ENCODE results near the gene TBC1D13. TPM values are rescaled to one million over a fixed set of nuclear protein-coding genes. Genes with fewer than 3 reads are reported as not detected.

Gene TBC1D13
- total and polyA plus RNA-seq, 10 of the 15 experiments (the other 5 are each of a cell fraction or from before 2014, with no cell fraction given), result 3.0 to 23.1 (median 16.5) TPM

DNA sequence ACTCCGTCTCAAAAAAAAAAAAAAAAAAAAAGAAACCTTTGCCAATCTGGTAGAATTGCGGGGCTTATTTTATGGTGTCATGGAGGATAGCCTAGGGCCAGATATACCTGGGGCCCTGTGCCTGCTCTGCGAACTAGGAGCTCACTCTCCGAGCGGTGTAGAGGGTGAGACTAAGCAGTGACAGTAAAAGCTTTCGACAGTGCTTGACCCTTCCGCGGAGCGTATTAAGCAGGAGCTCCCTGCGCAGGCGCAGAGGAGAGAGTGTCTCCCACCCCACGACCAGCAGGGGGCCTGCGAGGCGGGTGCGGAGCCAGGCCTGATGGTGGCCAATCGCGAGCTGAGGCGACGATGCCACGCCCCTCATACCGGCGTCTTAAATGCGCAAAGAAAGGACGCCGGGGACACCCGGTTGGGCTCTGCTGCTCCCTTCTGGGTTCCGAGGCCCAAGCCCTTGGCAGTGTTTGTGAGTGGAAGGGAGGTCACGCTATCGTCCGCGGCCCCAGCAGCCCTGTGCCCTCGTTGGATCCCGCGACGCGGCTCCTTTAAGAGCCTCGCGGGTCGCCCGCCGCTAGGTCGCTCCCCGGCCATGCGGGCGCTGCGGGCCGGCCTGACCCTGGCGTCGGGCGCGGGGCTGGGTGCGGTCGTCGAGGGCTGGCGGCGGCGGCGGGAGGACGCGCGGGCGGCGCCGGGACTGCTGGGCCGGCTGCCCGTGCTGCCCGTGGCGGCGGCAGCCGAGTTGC, 31.2 kb downstream of the TBC1D13 start, which contains the start of gene ENDOG (continued):
- peak; percentile 56 for TF ChIP-seq MYC (IDR thresholded peaks at IDR 0.05; ENCODE audit: insufficient read depth, insufficient read length, insufficient replicate concordance, low read length, severe bottlenecking)
- peak; percentile 79 for TF ChIP-seq ZNF384 (IDR thresholded peaks at IDR 0.05; ENCODE audit: borderline replicate concordance, low read depth, low read length)
- peak; percentile 39; the same call in 1 of the 2 replicates for TF ChIP-seq RAD21 (IDR thresholded peaks at IDR 0.05; ENCODE audit: insufficient read depth, low read depth, low read length)
- no peak for TF ChIP-seq RBBP5 (conservative IDR thresholded peaks at IDR 0.05)
- TF ChIP-seq, protein P1, sequence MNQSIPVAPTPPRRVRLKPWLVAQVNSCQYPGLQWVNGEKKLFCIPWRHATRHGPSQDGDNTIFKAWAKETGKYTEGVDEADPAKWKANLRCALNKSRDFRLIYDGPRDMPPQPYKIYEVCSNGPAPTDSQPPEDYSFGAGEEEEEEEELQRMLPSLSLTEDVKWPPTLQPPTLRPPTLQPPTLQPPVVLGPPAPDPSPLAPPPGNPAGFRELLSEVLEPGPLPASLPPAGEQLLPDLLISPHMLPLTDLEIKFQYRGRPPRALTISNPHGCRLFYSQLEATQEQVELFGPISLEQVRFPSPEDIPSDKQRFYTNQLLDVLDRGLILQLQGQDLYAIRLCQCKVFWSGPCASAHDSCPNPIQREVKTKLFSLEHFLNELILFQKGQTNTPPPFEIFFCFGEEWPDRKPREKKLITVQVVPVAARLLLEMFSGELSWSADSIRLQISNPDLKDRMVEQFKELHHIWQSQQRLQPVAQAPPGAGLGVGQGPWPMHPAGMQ (IDR thresholded peaks at IDR 0.05; ENCODE audit: borderline replicate concordance), result no peak
- peak; percentile 56 for TF ChIP-seq NR2F1 (conservative IDR thresholded peaks at IDR 0.05)
- TF ChIP-seq, protein P2, sequence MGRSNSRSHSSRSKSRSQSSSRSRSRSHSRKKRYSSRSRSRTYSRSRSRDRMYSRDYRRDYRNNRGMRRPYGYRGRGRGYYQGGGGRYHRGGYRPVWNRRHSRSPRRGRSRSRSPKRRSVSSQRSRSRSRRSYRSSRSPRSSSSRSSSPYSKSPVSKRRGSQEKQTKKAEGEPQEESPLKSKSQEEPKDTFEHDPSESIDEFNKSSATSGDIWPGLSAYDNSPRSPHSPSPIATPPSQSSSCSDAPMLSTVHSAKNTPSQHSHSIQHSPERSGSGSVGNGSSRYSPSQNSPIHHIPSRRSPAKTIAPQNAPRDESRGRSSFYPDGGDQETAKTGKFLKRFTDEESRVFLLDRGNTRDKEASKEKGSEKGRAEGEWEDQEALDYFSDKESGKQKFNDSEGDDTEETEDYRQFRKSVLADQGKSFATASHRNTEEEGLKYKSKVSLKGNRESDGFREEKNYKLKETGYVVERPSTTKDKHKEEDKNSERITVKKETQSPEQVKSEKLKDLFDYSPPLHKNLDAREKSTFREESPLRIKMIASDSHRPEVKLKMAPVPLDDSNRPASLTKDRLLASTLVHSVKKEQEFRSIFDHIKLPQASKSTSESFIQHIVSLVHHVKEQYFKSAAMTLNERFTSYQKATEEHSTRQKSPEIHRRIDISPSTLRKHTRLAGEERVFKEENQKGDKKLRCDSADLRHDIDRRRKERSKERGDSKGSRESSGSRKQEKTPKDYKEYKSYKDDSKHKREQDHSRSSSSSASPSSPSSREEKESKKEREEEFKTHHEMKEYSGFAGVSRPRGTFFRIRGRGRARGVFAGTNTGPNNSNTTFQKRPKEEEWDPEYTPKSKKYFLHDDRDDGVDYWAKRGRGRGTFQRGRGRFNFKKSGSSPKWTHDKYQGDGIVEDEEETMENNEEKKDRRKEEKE (IDR thresholded peaks at IDR 0.05), result no peak
- TF ChIP-seq IKZF1 (conservative IDR thresholded peaks at IDR 0.05), result peak; percentile 84
- no peak for TF ChIP-seq ZNF24 (IDR thresholded peaks at IDR 0.05)
- TF ChIP-seq, protein P3, sequence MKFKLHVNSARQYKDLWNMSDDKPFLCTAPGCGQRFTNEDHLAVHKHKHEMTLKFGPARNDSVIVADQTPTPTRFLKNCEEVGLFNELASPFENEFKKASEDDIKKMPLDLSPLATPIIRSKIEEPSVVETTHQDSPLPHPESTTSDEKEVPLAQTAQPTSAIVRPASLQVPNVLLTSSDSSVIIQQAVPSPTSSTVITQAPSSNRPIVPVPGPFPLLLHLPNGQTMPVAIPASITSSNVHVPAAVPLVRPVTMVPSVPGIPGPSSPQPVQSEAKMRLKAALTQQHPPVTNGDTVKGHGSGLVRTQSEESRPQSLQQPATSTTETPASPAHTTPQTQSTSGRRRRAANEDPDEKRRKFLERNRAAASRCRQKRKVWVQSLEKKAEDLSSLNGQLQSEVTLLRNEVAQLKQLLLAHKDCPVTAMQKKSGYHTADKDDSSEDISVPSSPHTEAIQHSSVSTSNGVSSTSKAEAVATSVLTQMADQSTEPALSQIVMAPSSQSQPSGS (IDR thresholded peaks at IDR 0.05; ENCODE audit: low read length), result no peak
- TF ChIP-seq, protein P4, sequence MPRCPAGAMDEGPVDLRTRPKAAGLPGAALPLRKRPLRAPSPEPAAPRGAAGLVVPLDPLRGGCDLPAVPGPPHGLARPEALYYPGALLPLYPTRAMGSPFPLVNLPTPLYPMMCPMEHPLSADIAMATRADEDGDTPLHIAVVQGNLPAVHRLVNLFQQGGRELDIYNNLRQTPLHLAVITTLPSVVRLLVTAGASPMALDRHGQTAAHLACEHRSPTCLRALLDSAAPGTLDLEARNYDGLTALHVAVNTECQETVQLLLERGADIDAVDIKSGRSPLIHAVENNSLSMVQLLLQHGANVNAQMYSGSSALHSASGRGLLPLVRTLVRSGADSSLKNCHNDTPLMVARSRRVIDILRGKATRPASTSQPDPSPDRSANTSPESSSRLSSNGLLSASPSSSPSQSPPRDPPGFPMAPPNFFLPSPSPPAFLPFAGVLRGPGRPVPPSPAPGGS (IDR thresholded peaks at IDR 0.05; ENCODE audit: borderline replicate concordance, insufficient read depth, low read depth, low read length, poor library complexity, severe bottlenecking), result no peak
- TF ChIP-seq, protein P5, sequence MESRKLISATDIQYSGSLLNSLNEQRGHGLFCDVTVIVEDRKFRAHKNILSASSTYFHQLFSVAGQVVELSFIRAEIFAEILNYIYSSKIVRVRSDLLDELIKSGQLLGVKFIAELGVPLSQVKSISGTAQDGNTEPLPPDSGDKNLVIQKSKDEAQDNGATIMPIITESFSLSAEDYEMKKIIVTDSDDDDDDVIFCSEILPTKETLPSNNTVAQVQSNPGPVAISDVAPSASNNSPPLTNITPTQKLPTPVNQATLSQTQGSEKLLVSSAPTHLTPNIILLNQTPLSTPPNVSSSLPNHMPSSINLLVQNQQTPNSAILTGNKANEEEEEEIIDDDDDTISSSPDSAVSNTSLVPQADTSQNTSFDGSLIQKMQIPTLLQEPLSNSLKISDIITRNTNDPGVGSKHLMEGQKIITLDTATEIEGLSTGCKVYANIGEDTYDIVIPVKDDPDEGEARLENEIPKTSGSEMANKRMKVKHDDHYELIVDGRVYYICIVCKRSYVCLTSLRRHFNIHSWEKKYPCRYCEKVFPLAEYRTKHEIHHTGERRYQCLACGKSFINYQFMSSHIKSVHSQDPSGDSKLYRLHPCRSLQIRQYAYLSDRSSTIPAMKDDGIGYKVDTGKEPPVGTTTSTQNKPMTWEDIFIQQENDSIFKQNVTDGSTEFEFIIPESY (IDR thresholded peaks at IDR 0.05), result no peak
- no peak for TF ChIP-seq TAF1 (IDR thresholded peaks at IDR 0.05; ENCODE audit: borderline replicate concordance, low read depth, low read length)
- TF ChIP-seq DPF2 (IDR thresholded peaks at IDR 0.05), result 0 out of 2 replicates have a peak, but pooled peaks have one; percentile 49
- no peak for TF ChIP-seq KDM1A (IDR thresholded peaks at IDR 0.05; ENCODE audit: borderline replicate concordance)
- TF ChIP-seq NRF1 (conservative IDR thresholded peaks at IDR 0.05; ENCODE audit: low read depth, low read length), result peak; percentile 90
- no peak for TF ChIP-seq ZBED1 (IDR thresholded peaks at IDR 0.05; ENCODE audit: borderline replicate concordance)
- no peak for TF ChIP-seq RCOR1 (conservative IDR thresholded peaks at IDR 0.05; ENCODE audit: low read depth, low read length)
- TF ChIP-seq SMC3 (IDR thresholded peaks at IDR 0.05; ENCODE audit: borderline replicate concordance, low read length), result peak; percentile 22; the same call in 1 of the 2 replicates
- no peak for TF ChIP-seq HDAC6 (IDR thresholded peaks at IDR 0.05; ENCODE audit: unreplicated experiment)
- TF ChIP-seq NBN (IDR thresholded peaks at IDR 0.05), result peak; percentile 86
- TF ChIP-seq KLF5 (IDR thresholded peaks at IDR 0.05; ENCODE audit: partially characterized antibody), result no peak
